Motor neuron (in vitro differentiated cells): Measurements from ENCODE around the gene KIF24. TPM values are rescaled to one million over a fixed set of nuclear protein-coding genes. Genes with fewer than 3 reads are reported as not detected.
"Not testable (repeated sequence)": the region's sequence is repeated elsewhere in the genome, so short reads cannot be mapped to it uniquely, and the experiment has no call there.

Experiments
- ATAC-seq, 8 experiments: fragments of 200-7000 bp; cut with Tn5 transposase; replicated peaks in 6 of 8; 2 replicates each; pipeline ENCODE4 v1.8.0; 2021; ENCODE audit warnings: mild to moderate bottlenecking in 8 of 8, moderate library complexity in 8 of 8
- H3K27ac ChIP-seq, 2 donors: fragments of 250-450 bp; sonication (Bioruptor Pico); 2 replicates each; pipeline ENCODE4 v1.9.0; 2021; ENCODE audit warnings: antibody characterized with exemption in 2 of 2, mild to moderate bottlenecking in 2 of 2, moderate library complexity in 1 of 2
- H3K4me1 ChIP-seq, 2 donors: fragments of 250-450 bp; sonication (Bioruptor Pico); replicated peaks in 1 of 2; 2 replicates each; pipeline ENCODE4 v1.6.1; 2021; ENCODE audit warnings: antibody characterized with exemption in 2 of 2, mild to moderate bottlenecking in 2 of 2, moderate library complexity in 1 of 2
- H3K4me3 ChIP-seq, 5 donors: fragments of 250-450 bp; sonication (Bioruptor Pico); 2 replicates each; pipeline ENCODE4 v1.9.0; 2021; ENCODE audit warnings: antibody characterized with exemption in 5 of 5, mild to moderate bottlenecking in 5 of 5, moderate library complexity in 4 of 5
- WGBS, 10 experiments: fragments of 450-650 bp; shearing (Covaris generic); methylation state at CpG; one replicate each; pipeline ENCODE4 v1.0.0; 2022; 5-methylcytosine and 5-hydroxymethylcytosine counted together
- in situ Hi-C, 9 experiments: fragments of 400-800 bp; cut with MboI; loops; one replicate each; pipeline ENCODE4 v1.15.0; 2021; ENCODE audit warnings: low sequenced_read_pairs in 9 of 9, low pct_unique_long_range_greater_than_20kb in 2 of 9; ENCODE audit not compliant: unreplicated experiment in 9 of 9
- total RNA-seq, 8 experiments: library from RNA; unstranded; fragments of 300-600 nt; gene quantifications; 2 replicates each; pipeline versions ENCODE4 v1.2.3 to v1.2.4, GENCODE V29; 2022

The KIF24 gene
- total RNA-seq, 8 experiments from 2014 or later = 0.36 to 6.3 (median 2.1) TPM

- H3K4me1 ChIP-seq, H3K27ac ChIP-seq, in situ Hi-C loops, H3K4me3 ChIP-seq, ATAC-seq: not testable (repeated sequence)
- 80 to 100% (median 100%) methylated on average over 1 to 3 of the region's 3 CpGs; no CpG with 5 or more reads in 3 of the 10 experiments for WGBS, 10 experiments
These were observed 20.8 kb downstream of the KIF24 start for GRCh38 chr9:34308316-34308715.

- WGBS, 10 experiments = 67 to 92% (median 81%) methylated on average over 1 to 7 of the region's 7 CpGs; no CpG with 5 or more reads in 1 of the 10 experiments
- H3K4me1 ChIP-seq, ATAC-seq, H3K27ac ChIP-seq, in situ Hi-C loops, H3K4me3 ChIP-seq: not testable (repeated sequence)
These were observed 28.0 kb downstream of the KIF24 start for GRCh38 chr9:34301064-34301463.

- H3K27ac ChIP-seq = no peak overlapping the region
- 30 to 82% (median 50%) methylated on average over 2 of the region's 2 CpGs; no CpG with 5 or more reads in 3 of the 10 experiments for WGBS, 10 experiments
These were observed 36.5 kb downstream of the KIF24 start for GRCh38 chr9:34292552-34292951.

GRCh38 chr9:34291423-34291822, 37.6 kb downstream of the KIF24 start:
- Histone ChIP-seq H3K4me3 (no peak overlapping the region), H3K4me1 (no peaks in the 10 kb centered on the region), H3K27ac (no peak overlapping the region)
- in situ Hi-C loops = no loop called here
- WGBS, 10 experiments = 76 to 100% (median 100%) methylated on average over 1 to 2 of the region's 2 CpGs
- ATAC-seq = no peak

More at GRCh38 chr9:34292552-34292951, 36.5 kb downstream of the KIF24 start:
- ATAC-seq = no peak
- in situ Hi-C loops = no loop called here
- no peaks in the 10 kb centered on the region for H3K4me1 ChIP-seq
- no peak overlapping the region for H3K4me3 ChIP-seq

- no peak overlapping the region for H3K4me3 ChIP-seq
- H3K27ac ChIP-seq = no peak overlapping the region
- WGBS, 10 experiments = 83 to 100% (median 95%) methylated on average over 1 to 2 of the region's 2 CpGs
- in situ Hi-C loops = no loop called here
- H3K4me1 ChIP-seq = no peaks in the 10 kb centered on the region
- no peak for ATAC-seq
These were observed 38.0 kb downstream of the KIF24 start for GRCh38 chr9:34291023-34291422.

GRCh38 chr9:34289159-34289558, 39.9 kb downstream of the KIF24 start:
- no peak overlapping the region for H3K27ac ChIP-seq
- in situ Hi-C loops = no loop called here
- H3K4me3 ChIP-seq = no peak overlapping the region
- no peaks in the 10 kb centered on the region for H3K4me1 ChIP-seq
- 73 to 100% (median 100%) methylated on average over 1 to 2 of the region's 2 CpGs; no CpG with 5 or more reads in 4 of the 10 experiments for WGBS, 10 experiments
- no peak for ATAC-seq

GRCh38 chr9:34282096-34282495, 47.0 kb downstream of the KIF24 start:
- ATAC-seq = no peak
- H3K27ac ChIP-seq = no peak overlapping the region
- H3K4me3 ChIP-seq = no peak overlapping the region
- WGBS, 10 experiments = 88 to 100% (median 90%) methylated on average over 1 of the region's 1 CpG; no CpG with 5 or more reads in 3 of the 10 experiments
- in situ Hi-C loops = no loop called here
- H3K4me1 ChIP-seq = no peaks in the 10 kb centered on the region

- in situ Hi-C loops = no loop called here
- no peaks in the 10 kb centered on the region for H3K4me1 ChIP-seq
- no peak overlapping the region for H3K27ac ChIP-seq
- ATAC-seq = no peak
- H3K4me3 ChIP-seq = no peak overlapping the region
- WGBS, 10 experiments = 71 to 100% (median 93%) methylated on average over 1 to 3 of the region's 3 CpGs; no CpG with 5 or more reads in 1 of the 10 experiments
These were observed 49.7 kb downstream of the KIF24 start for GRCh38 chr9:34279411-34279810.

Other genes starting within 250 kb of the KIF24 start
- 10 to 100 TPM; 15.8 to 32.7 (median 22.8) TPM for gene DCAF12, start 202.6 kb downstream of the KIF24 start, total RNA-seq
- gene UBAP1, start 150.2 kb downstream of the KIF24 start, total RNA-seq = 10 to 100 TPM; 18.6 to 52.2 (median 31.7) TPM
- 10 to 100 TPM; 20.5 to 43.7 (median 30.5) TPM for gene NUDT2, start 301 bp upstream of the KIF24 start, total RNA-seq
- 10 to 100 TPM in 1 of 8 experiments, 1 to 10 TPM in 5, under 1 TPM in 2; 0.31 to 11.4 (median 2.4) TPM for gene MYORG, start 47.6 kb upstream of the KIF24 start, total RNA-seq
- gene FAM219A, start 129.3 kb upstream of the KIF24 start, total RNA-seq = 10 to 100 TPM in 6 of 8 experiments, 1 to 10 TPM in 2; 7.5 to 55.6 (median 41.0) TPM
- 10 to 100 TPM in 1 of 8 experiments, 1 to 10 TPM in 6, under 1 TPM in 1; 0.61 to 11.5 (median 2.4) TPM for gene DNAI1, start 129.5 kb upstream of the KIF24 start, total RNA-seq
- gene ENHO, start 193.7 kb upstream of the KIF24 start, total RNA-seq = 10 to 100 TPM in 6 of 8 experiments, 1 to 10 TPM in 2; 3.9 to 25.4 (median 18.8) TPM